CD4-positive, alpha-beta T cell (primary cell): ENCODE results near the gene CSTF2. TPM values are rescaled to one million over a fixed set of nuclear protein-coding genes. Genes with fewer than 3 reads are reported as not detected.
"Not testable (repeated sequence)": the region's sequence is repeated elsewhere in the genome, so short reads cannot be mapped to it uniquely, and the experiment has no call there.

ENCODE experiments used
- ATAC-seq: fragments of 200-7000 bp; cut with Tn5 transposase; one replicate; pipeline ENCODE4 v1.10.0; 2022; ENCODE audit warnings: mild to moderate bottlenecking; ENCODE audit not compliant: poor library complexity
- CTCF ChIA-PET: fragments of 350-600 bp; sonication (Branson Sonifier 250); formaldehyde crosslinking; loops from one replicate; lab custom pipeline; 2021; ENCODE audit warnings: antibody characterized with exemption, inconsistent platforms; lab: Charles Lee
- POLR2A ChIA-PET: fragments of 350-600 bp; sonication (Branson Sonifier 250); formaldehyde crosslinking; loops from one replicate; lab custom pipeline; 2021; ENCODE audit warnings: antibody characterized with exemption, inconsistent platforms; lab: Charles Lee
- DNase-seq, 14 experiments: peaks; one replicate each; pipeline ENCODE4 v3.0.0-alpha.2; 2013 to 2020; ENCODE audit warnings: mixed read lengths in 2 of 14
- H3K27ac ChIP-seq, 2 donors: one replicate each; pipeline versions ENCODE4 v1.5.1 to v1.7.0; 2013; ENCODE audit warnings: low read length in 2 of 2, low read depth in 1 of 2, mild to moderate bottlenecking in 1 of 2
- H3K27me3 ChIP-seq, 2 experiments: 1 replicate in 1 of 2; 2 replicates in 1 of 2; pipeline versions ENCODE4 v1.6.1 to v1.7.0; 2013; ENCODE audit warnings: low read length in 2 of 2, control low read depth in 1 of 2, mild to moderate bottlenecking in 1 of 2, moderate library complexity in 1 of 2; ENCODE audit not compliant: insufficient read depth in 2 of 2, control insufficient read depth in 1 of 2
- H3K36me3 ChIP-seq: one replicate; pipeline ENCODE4 v1.6.1; 2013; ENCODE audit warnings: low read length, control low read depth; ENCODE audit not compliant: insufficient read depth
- H3K4me1 ChIP-seq: one replicate; pipeline ENCODE4 v1.6.1; 2013; ENCODE audit warnings: low read length, control low read depth; ENCODE audit not compliant: insufficient read depth
- H3K4me3 ChIP-seq: one replicate; pipeline ENCODE4 v1.5.1; 2013; ENCODE audit warnings: mild to moderate bottlenecking, low read length, moderate library complexity
- H3K9me3 ChIP-seq, 2 experiments: 1 replicate in 1 of 2; 2 replicates in 1 of 2; pipeline versions ENCODE4 v1.6.1 to v1.7.0; 2013; ENCODE audit warnings: low read length in 2 of 2, mild to moderate bottlenecking in 2 of 2, control low read depth in 1 of 2, moderate library complexity in 1 of 2; ENCODE audit not compliant: control insufficient read depth in 1 of 2, insufficient read depth in 1 of 2
- H3K27ac Mint-ChIP-seq: one replicate; pipeline ENCODE4 v1.8.0; 2020; ENCODE audit warnings: mixed read lengths
- H3K27me3 Mint-ChIP-seq: one replicate; pipeline ENCODE4 v1.8.0; 2021; ENCODE audit warnings: mixed read lengths
- H3K36me3 Mint-ChIP-seq: one replicate; pipeline ENCODE4 v1.8.0; 2021; ENCODE audit warnings: low read depth, mixed read lengths
- H3K4me1 Mint-ChIP-seq: one replicate; pipeline ENCODE4 v1.8.0; 2021; ENCODE audit warnings: low read depth, mixed read lengths
- H3K4me3 Mint-ChIP-seq: one replicate; pipeline ENCODE4 v1.8.0; 2020; ENCODE audit warnings: mild to moderate bottlenecking, mixed read lengths
- H3K9me3 Mint-ChIP-seq: one replicate; pipeline ENCODE4 v1.8.0; 2020; ENCODE audit warnings: mixed read lengths
- CTCF ChIP-seq: fragments of 200-600 bp; IDR thresholded peaks from one replicate; pipeline ENCODE4 v1.8.0; 2022; ENCODE audit warnings: antibody characterized with exemption, mild to moderate bottlenecking
- intact Hi-C, 2 experiments: fragments of 100-400 bp; cut with DNase I in 1 of 2; cut with micrococcal nuclease in 1 of 2; formaldehyde crosslinking; loops; one replicate each; pipeline versions ENCODE4 v1.15.1 to v1.9.0; 2023 to 2025; cut with DNase I, micrococcal nuclease
- polyA plus RNA-seq, 2 donors: library from polyadenylated mRNA; unstranded; fragments of 120-200 nt; gene quantifications; one replicate each; pipeline ENCODE4 v1.2.1, GENCODE V29; 2013
- total RNA-seq, 174 experiments: library from RNA in 2 of 174; stranded (reverse) in 2 of 174; gene quantifications; one replicate each; pipeline ENCODE4 v1.2.3 and lab custom pipeline; 2021 to 2026

Gene CSTF2
- total RNA-seq (10 to 100 TPM in 1 of 2 experiments, 1 to 10 TPM in 1; 8.3 to 10.1 TPM), total RNA-seq (lab: John Stamatoyannopoulos, UW) (12.5 to 125 (median 23.0) reads per million in 172 experiments)
- polyA plus RNA-seq (2013, experiment 1 of 2), result 11.5 TPM
- polyA plus RNA-seq (2013, experiment 2 of 2), result 11.4 TPM

- Histone ChIP-seq H3K9me3 (no peaks in the 10 kb centered on the region), H3K27me3 (no peaks in the 10 kb centered on the region), H3K27ac (peak within 1 kb of the TSS; percentile 77 to 80), H3K4me3 (peak within 1 kb of the TSS; percentile 88), H3K36me3 (peaks cover 22% of the 10 kb centered on the region), H3K4me1 (peaks cover 8% of the 10 kb centered on the region)
- peaks cover 35% of the 10 kb centered on the region for H3K36me3 Mint-ChIP-seq
- peak; percentile 62 to 91 (median 72) for DNase-seq
- POLR2A ChIA-PET, result interaction anchor here (0.9 to 1.3 kb wide), 3 partner anchors 9 to 278 kb away, joined by 4 to 5 read pairs (median 5); partner anchors contain the start of gene CENPI
- H3K27me3 Mint-ChIP-seq, result peaks cover 19% of the 10 kb centered on the region
- H3K4me3 Mint-ChIP-seq, result peak within 1 kb of the TSS; percentile 87
- H3K27ac Mint-ChIP-seq, result peak within 1 kb of the TSS; percentile 84
- H3K9me3 Mint-ChIP-seq, result no peaks in the 10 kb centered on the region
- peaks cover 11% of the 10 kb centered on the region for H3K4me1 Mint-ChIP-seq
- intact Hi-C loops, result loop anchor here (5.0 to 10.0 kb wide), 4 partner anchors 277 to 982 kb away; partner anchors contain the start of genes CENPI (in 2 of the 2) and RPL36A (in 1 of the 2)
- peak; percentile 93 for ATAC-seq
- CTCF ChIA-PET, result no interaction called here
- no peak for TF ChIP-seq CTCF
Measured at GRCh38 chrX:100819837-100820666, at the start of gene CSTF2. Gene CSTF2, plus strand, starts transcription at chrX:100820391. Its CDS starts 26 bp downstream, at chrX:100820417.

GRCh38 chrX:100796371-100796770 is 23.8 kb upstream of the CSTF2 start:
- ATAC-seq, H3K9me3 ChIP-seq, H3K27me3 ChIP-seq, H3K4me3 ChIP-seq, H3K4me1 ChIP-seq, H3K36me3 Mint-ChIP-seq, H3K27ac ChIP-seq, POLR2A ChIA-PET, H3K4me1 Mint-ChIP-seq, H3K9me3 Mint-ChIP-seq, CTCF ChIA-PET, H3K27ac Mint-ChIP-seq, intact Hi-C loops, H3K27me3 Mint-ChIP-seq, H3K36me3 ChIP-seq, DNase-seq, H3K4me3 Mint-ChIP-seq: not testable (repeated sequence)

- Histone ChIP-seq H3K4me3 (no peak overlapping the region), H3K27ac (no peak overlapping the region), H3K9me3 (no peaks in the 10 kb centered on the region), H3K4me1 (no peaks in the 10 kb centered on the region), H3K36me3 (no peaks in the 10 kb centered on the region), H3K27me3 (no peaks in the 10 kb centered on the region)
- H3K27me3 Mint-ChIP-seq, result no peaks in the 10 kb centered on the region
- no peak overlapping the region for H3K4me3 Mint-ChIP-seq
- H3K4me1 Mint-ChIP-seq, result no peaks in the 10 kb centered on the region
- DNase-seq, result no peak
- no peak overlapping the region for H3K27ac Mint-ChIP-seq
- intact Hi-C loops, result no loop called here
- H3K36me3 Mint-ChIP-seq, result no peaks in the 10 kb centered on the region
- TF ChIP-seq CTCF, result no peak
- CTCF ChIA-PET, result no interaction called here
- no peaks in the 10 kb centered on the region for H3K9me3 Mint-ChIP-seq
- no peak for ATAC-seq
- POLR2A ChIA-PET, result no interaction called here
Measured at GRCh38 chrX:100797359-100797758, 22.8 kb upstream of the CSTF2 start.
